HG03066 (cell line): ENCODE results near the gene NPVF.

Experiments
- ATAC-seq: cut with Tn5 transposase; IDR thresholded peaks from one replicate; pipeline ENCODE4 v1.9.1; 2021; ENCODE audit warnings: low read depth; ENCODE audit not compliant: unreplicated experiment

The NPVF gene

GRCh38 chr7:25179771-25180591, 48.3 kb downstream of the NPVF start:
- ATAC-seq: peak; percentile 94

GRCh38 chr7:25179325-25179724, 49.0 kb downstream of the NPVF start:
- no peak for ATAC-seq
